GM18526 (cell line): ENCODE results near the gene KRTAP4-16.
"Not testable (repeated sequence)": the region's sequence is repeated elsewhere in the genome, so short reads cannot be mapped to it uniquely, and the experiment has no call there.

ENCODE experiments used
- POLR2A ChIP-seq: IDR thresholded peaks from 3 replicates; pipeline ENCODE4 v1.6.1; 2011; ENCODE audit not compliant: insufficient read length; ENCODE audit errors: extremely low read depth

The KRTAP4-16 gene

DNA sequence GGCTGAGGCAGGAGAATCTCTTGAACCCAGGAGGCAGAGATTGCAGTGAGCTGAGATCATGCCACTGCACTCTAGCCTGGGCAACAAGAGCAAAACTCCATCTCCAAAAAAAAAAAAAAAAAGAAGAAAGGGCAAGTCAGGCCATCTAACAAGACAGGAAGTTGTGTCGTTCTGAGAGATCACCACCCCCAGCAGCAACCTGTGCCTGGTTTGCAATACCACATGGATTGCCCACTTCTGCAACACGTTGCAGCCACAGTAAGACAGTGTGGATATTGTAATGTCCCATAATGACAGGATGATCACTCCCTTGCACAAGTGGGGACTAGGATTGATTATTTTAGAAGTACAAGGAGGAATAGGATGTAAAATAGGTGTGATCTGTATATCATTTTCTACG lies 33.0 kb downstream of the KRTAP4-16 start:
- no peak for TF ChIP-seq POLR2A

- TF ChIP-seq POLR2A, result no peak
Observed at GRCh38 chr17:41067281-41067680, 34.7 kb downstream of the KRTAP4-16 start.

- no peak for TF ChIP-seq POLR2A
Observed at GRCh38 chr17:41065829-41066624, 36.0 kb downstream of the KRTAP4-16 start, which contains the start of gene KRTAP2-4. TSS of gene KRTAP2-4 (minus strand) at chr17:41065879. CDS start at chr17:41065845, 34 bp downstream.

DNA sequence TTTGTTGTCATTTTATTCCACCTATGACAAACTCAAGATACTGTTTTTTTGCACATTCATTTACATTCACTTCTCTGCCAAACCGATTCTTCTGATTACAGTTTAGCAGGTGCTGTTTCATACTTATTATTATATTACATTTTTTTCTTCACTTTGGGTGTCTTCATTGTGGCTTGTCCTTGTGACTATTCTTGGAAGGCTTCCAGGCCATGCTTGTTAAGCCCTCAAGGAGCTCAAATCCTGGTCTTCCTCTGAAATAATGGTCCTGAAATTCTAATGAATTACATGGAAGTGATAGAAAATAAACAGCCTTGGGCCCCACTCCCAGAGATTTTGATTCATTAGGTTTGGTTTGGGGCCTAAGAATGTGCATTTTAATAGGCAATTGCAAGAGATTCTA lies 37.7 kb downstream of the KRTAP4-16 start:
- no peak for TF ChIP-seq POLR2A

DNA sequence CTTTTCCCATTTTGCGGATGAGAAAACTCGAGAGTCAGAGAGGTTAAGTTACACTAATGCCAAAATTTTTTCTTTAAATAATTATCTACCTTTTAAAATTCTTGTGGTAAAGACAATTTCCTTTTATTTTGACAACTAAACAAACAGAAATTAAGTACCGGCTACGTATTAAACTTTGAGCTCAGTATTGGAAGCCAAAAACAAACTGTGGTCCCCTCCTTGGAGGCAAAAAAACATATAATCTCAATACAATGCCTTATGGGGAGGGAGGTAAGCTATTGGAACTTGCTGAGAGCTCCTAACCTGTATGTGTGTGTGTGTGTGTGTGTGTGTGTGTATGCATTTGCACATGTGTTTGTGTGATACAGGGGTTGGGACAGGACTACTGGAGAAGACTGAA lies 38.6 kb downstream of the KRTAP4-16 start:
- no peak for TF ChIP-seq POLR2A

DNA sequence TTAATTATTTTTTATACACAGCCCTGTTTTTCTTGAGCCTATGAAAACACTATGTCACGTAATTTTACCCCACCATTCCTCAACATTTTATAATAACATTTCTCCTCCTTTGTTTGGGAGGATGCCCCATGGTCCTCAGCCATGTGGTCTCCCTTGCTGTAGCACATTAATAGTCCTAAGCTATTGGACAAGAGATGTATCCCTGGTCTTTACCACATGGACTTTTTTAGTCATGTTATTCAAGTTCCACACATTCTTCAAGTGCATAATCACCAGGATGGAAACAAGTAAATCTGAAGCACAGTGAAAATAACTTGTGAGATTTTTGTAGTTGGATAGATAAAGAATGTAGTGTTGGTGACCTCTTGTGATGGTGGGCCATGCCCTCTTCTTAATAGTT lies 40.0 kb downstream of the KRTAP4-16 start:
- TF ChIP-seq POLR2A, result no peak

GRCh38 chr17:41060052-41060604 lies 41.9 kb downstream of the KRTAP4-16 start, which contains the start of gene KRTAP2-3:
TSS of gene KRTAP2-3 (minus strand) at chr17:41060114. CDS start at chr17:41060050, 64 bp downstream.
- TF ChIP-seq POLR2A, result no peak

- no peak for TF ChIP-seq POLR2A
Observed at GRCh38 chr17:41058741-41059140, 43.3 kb downstream of the KRTAP4-16 start.

- no peak for TF ChIP-seq POLR2A
Observed at GRCh38 chr17:41057547-41057946, 44.5 kb downstream of the KRTAP4-16 start.

GRCh38 chr17:41055130-41055529 lies 46.9 kb downstream of the KRTAP4-16 start, which contains the start of gene KRTAP2-2:
TSS of gene KRTAP2-2 (minus strand) at chr17:41055230. CDS start at chr17:41055211, 19 bp downstream.
- not testable (repeated sequence) for TF ChIP-seq POLR2A

DNA sequence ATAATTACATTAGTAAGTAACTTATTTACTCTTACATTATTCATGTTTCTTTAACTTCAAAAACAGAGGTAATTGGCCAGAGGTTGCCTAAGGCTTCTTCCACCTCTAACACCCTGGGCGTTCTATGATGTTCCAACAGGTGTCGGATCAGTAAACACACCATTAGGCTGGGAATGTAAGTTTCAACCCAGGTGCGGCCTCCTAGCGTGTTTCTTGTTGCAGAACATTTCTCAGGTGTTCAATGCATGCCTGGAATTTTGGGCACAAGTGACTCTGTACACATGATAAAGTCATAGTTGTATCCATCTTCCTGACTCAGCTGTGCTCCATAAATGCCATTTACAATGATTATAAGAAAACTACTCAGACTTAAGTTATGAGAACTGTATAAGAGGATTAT lies 48.0 kb downstream of the KRTAP4-16 start:
- TF ChIP-seq POLR2A, result no peak

DNA sequence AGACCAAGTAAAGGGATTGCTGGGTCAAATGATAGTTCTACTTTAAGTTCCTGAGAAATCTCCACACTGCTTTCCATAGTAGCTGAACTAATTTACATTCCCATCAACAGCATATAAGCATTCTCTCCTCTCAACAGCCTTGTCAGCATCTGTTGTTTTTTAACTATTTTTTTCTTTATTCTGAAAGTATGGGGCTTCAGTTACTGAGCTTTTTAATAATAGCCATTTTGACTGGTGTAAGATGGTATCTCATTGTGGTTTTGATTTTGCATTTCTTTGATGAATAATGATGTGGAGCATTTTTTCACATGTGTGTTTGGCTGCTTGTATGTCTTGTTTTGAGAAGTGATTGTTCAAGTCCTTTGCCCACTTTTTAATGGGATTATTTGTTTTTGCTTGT lies 49.4 kb downstream of the KRTAP4-16 start:
- no peak for TF ChIP-seq POLR2A
